Nephron progenitor cell (in vitro differentiated cells): Measurements from ENCODE around the gene DNAH17.

ENCODE experiments used
- DNase-seq: peaks from one replicate; pipeline ENCODE4 v3.0.0; 2021
- H3K27ac Mint-ChIP-seq: 2 replicates; pipeline ENCODE4 v1.8.0; 2021; ENCODE audit warnings: mild to moderate bottlenecking, moderate library complexity, mixed read lengths
- H3K27me3 Mint-ChIP-seq: 2 replicates; pipeline ENCODE4 v1.8.0; 2021; ENCODE audit warnings: mild to moderate bottlenecking, low read depth, mixed read lengths; ENCODE audit not compliant: poor library complexity
- H3K36me3 Mint-ChIP-seq: 2 replicates; pipeline ENCODE4 v1.8.0; 2021; ENCODE audit warnings: low read depth, mixed read lengths
- H3K4me1 Mint-ChIP-seq: 2 replicates; pipeline ENCODE4 v1.8.0; 2021; ENCODE audit warnings: mixed read lengths
- H3K4me3 Mint-ChIP-seq: 2 replicates; pipeline ENCODE4 v1.8.0; 2021; ENCODE audit warnings: mild to moderate bottlenecking, moderate library complexity, mixed read lengths
- H3K9me3 Mint-ChIP-seq: 2 replicates; pipeline ENCODE4 v1.8.0; 2021; ENCODE audit warnings: mild to moderate bottlenecking, moderate library complexity, mixed read lengths
- CTCF ChIP-seq: fragments of 200-600 bp; sonication (generic); IDR thresholded peaks from 2 replicates; pipeline ENCODE4 v1.5.0; 2021; ENCODE audit warnings: antibody characterized with exemption

DNAH17 gene

GRCh38 chr17:78613416-78613815, 36.2 kb upstream of the DNAH17 start:
- H3K4me1 Mint-ChIP-seq, result no peaks in the 10 kb centered on the region
- peaks cover 9% of the 10 kb centered on the region for H3K9me3 Mint-ChIP-seq
- H3K27me3 Mint-ChIP-seq, result peaks cover 23% of the 10 kb centered on the region
- no peak for TF ChIP-seq CTCF
- DNase-seq, result no peak
- no peak overlapping the region for H3K4me3 Mint-ChIP-seq
- peaks cover 6% of the 10 kb centered on the region for H3K36me3 Mint-ChIP-seq
- no peak overlapping the region for H3K27ac Mint-ChIP-seq

- no peak for TF ChIP-seq CTCF
- H3K27ac Mint-ChIP-seq, result no peak overlapping the region
- no peak for DNase-seq
- H3K4me1 Mint-ChIP-seq, result peaks cover 5% of the 10 kb centered on the region
- H3K4me3 Mint-ChIP-seq, result no peak overlapping the region
- H3K36me3 Mint-ChIP-seq, result no peaks in the 10 kb centered on the region
- no peaks in the 10 kb centered on the region for H3K9me3 Mint-ChIP-seq
- peaks cover 27% of the 10 kb centered on the region for H3K27me3 Mint-ChIP-seq
These were observed 34.4 kb upstream of the DNAH17 start for GRCh38 chr17:78611607-78612006.

GRCh38 chr17:78610951-78611511, 33.8 kb upstream of the DNAH17 start:
- Mint-ChIP-seq H3K4me1 (peaks cover 5% of the 10 kb centered on the region), H3K36me3 (no peaks in the 10 kb centered on the region), H3K9me3 (no peaks in the 10 kb centered on the region), H3K4me3 (no peak overlapping the region), H3K27ac (no peak overlapping the region), H3K27me3 (peaks cover 27% of the 10 kb centered on the region)
- TF ChIP-seq CTCF, result no peak
- no peak for DNase-seq

- Mint-ChIP-seq H3K27ac (no peak overlapping the region), H3K9me3 (no peaks in the 10 kb centered on the region), H3K4me3 (no peak overlapping the region), H3K27me3 (peaks cover 23% of the 10 kb centered on the region), H3K4me1 (peaks cover 5% of the 10 kb centered on the region), H3K36me3 (no peaks in the 10 kb centered on the region)
- no peak for DNase-seq
- TF ChIP-seq CTCF, result no peak
These were observed 32.0 kb upstream of the DNAH17 start for GRCh38 chr17:78609191-78609641.

- Mint-ChIP-seq H3K4me3 (no peak overlapping the region), H3K27me3 (peaks cover 20% of the 10 kb centered on the region), H3K27ac (no peak overlapping the region), H3K4me1 (peaks cover 5% of the 10 kb centered on the region), H3K36me3 (no peaks in the 10 kb centered on the region), H3K9me3 (no peaks in the 10 kb centered on the region)
- TF ChIP-seq CTCF, result no peak
- no peak for DNase-seq
These were observed 31.6 kb upstream of the DNAH17 start for GRCh38 chr17:78608804-78609186.

- Mint-ChIP-seq H3K36me3 (no peaks in the 10 kb centered on the region), H3K4me3 (no peak overlapping the region), H3K4me1 (peaks cover 5% of the 10 kb centered on the region), H3K27me3 (peaks cover 16% of the 10 kb centered on the region), H3K9me3 (no peaks in the 10 kb centered on the region), H3K27ac (no peak overlapping the region)
- no peak for TF ChIP-seq CTCF
- no peak for DNase-seq
These were observed 31.1 kb upstream of the DNAH17 start for GRCh38 chr17:78608122-78608803.
